Activated CD4-positive, alpha-beta T cell treated with anti-CD3 and anti-CD28 coated beads, Interleukin-2, amount 50 U/mL, for 1 hour (primary cell): Measurements from ENCODE around the gene ELAC1.

ENCODE experiments used
- DNase-seq: peaks from one replicate; pipeline ENCODE4 v3.0.0-alpha.2; 2020

Gene ELAC1

GRCh38 chr18:51021226-51021965 lies 53.6 kb downstream of the ELAC1 start:
- no peak for DNase-seq

- DNase-seq, result no peak
Observed at GRCh38 chr18:51025512-51025911, 57.7 kb downstream of the ELAC1 start.

DNA sequence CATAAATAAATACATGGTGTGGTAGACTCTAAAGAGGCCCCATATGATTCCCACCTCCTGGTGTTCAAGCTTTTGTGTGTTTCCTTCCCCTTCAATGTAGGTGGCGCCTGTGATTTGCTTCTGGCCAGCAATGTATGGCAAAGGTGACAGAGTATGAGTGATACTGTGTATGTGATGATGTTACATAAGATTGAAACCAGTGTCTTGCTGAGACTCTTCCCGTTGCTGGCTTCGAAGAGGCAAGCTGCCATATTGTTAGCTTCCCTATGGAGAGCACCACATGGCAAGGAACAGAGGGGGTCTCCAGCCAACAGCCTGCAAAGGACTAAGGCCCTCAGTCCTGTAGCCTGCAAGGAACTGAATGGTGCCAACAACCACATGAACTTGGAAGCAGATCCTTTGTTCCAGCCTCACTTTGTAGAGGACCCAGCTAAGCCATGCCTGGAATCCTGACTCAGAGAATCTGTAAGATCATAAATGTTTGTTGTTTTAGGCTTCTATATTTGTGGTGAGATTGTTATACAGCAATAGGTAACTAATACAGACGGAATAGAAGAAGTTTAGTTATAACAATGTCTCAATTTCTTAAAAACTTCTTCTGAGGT lies 60.5 kb downstream of the ELAC1 start:
- no peak for DNase-seq

GRCh38 chr18:51029378-51029693 lies 61.5 kb downstream of the ELAC1 start:
- DNase-seq, result no peak

DNA sequence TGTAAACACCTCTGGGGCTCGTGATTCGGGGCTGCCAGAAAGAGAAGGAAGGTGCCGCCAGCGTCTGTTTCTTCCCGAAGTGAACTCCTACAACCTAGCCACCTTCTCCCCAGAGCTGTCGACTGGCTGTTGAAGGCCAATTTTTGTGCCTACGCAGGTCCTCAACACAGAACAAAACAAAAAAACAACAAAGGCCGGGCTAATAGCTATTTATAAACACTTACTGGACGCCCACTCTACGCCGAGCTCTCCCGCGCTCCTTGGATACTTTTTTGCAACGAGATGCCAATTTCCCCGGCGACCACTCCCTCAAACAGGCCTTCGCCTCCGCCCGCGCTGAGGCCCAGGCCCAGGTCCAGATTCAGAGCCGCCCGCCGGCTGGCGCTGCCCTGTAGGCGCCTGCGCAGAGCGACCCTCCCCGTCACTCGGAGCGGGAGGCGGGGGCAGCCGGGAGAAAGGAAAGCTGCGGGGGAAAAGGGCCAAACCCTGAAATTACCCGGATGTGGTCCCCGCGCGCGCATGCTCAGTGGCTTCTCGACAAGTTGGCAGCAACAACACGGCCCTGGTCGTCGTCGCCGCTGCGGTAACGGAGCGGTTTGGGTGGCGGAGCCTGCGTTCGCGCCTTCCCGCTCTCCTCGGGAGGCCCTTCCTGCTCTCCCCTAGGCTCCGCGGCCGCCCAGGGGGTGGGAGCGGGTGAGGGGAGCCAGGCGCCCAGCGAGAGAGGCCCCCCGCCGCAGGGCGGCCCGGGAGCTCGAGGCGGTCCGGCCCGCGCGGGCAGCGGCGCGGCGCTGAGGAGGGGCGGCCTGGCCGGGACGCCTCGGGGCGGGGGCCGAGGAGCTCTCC lies 62.1 kb downstream of the ELAC1 start, which contains the start of gene SMAD4:
SMAD4 (plus strand) TSS at position 520 of the 843 bp plus-strand sequence. CDS start 16,834 bp downstream, outside the sequence.
- DNase-seq, result peak; percentile 99

GRCh38 chr18:51030537-51031258 lies 62.9 kb downstream of the ELAC1 start:
- DNase-seq, result peak; percentile 66

GRCh38 chr18:51032193-51032592 lies 64.4 kb downstream of the ELAC1 start:
- no peak for DNase-seq

- DNase-seq, result no peak
Observed at GRCh38 chr18:51037230-51037629, 69.4 kb downstream of the ELAC1 start.
